Measurements from ENCODE around the gene SFTPA1.
"Not testable (repeated sequence)": the region's sequence is repeated elsewhere in the genome, so short reads cannot be mapped to it uniquely, and the experiment has no call there.

Gene SFTPA1

DNA sequence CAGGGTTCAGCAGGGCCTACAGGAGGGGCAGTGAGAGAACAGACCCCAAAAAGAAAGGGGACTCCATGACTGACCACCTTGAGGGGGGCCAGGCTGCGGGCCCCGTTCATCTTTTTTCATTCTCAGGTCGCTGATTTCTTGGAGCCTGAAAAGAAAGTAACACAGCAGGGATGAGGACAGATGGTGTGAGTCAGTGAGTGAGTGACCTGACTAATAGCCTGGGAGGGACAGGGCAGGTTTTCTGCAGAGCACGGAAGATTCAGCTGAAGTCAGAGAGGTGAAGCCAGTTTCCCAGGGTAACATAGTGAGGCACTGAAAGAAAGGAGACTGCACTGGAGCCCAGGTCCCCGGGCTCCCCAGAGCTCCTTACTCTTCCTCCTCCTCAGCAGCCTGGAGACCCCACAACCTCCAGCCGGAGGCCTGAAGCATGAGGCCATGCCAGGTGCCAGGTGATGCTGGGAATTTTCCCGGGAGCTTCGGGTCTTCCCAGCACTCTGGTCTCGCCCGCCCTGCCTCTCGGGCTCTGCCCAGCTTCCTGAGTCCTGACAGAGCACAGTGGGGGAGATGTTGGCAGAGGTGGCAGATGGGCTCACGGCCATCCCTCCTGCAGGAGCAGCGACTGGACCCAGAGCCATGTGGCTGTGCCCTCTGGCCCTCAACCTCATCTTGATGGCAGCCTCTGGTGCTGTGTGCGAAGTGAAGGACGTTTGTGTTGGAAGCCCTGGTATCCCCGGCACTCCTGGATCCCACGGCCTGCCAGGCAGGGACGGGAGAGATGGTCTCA lies 646 bp downstream of the SFTPA1 start:
- not testable (repeated sequence) for DNase-seq (ENCODE audit: low spot score)

DNA sequence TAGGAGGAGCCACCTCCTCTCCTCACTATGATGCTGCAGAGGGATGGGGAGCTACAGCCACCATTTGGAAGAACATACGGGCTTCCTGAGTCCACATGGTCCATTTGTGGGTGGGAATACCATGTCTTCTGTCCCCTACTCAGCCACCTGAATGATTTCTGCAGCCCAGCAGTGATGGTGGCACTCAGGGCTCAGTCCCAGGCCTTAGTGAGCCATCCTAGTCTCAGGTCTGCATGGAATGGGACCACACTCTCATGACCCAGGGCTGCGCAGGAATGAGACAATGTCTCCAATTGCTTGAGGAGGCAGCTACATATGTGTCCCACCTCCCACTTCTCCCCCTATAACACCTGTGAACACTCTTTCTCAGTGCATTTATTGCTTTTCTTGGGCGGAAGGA lies 4.8 kb downstream of the SFTPA1 start:
- DNase-seq (ENCODE audit: low spot score), result no peak

DNA sequence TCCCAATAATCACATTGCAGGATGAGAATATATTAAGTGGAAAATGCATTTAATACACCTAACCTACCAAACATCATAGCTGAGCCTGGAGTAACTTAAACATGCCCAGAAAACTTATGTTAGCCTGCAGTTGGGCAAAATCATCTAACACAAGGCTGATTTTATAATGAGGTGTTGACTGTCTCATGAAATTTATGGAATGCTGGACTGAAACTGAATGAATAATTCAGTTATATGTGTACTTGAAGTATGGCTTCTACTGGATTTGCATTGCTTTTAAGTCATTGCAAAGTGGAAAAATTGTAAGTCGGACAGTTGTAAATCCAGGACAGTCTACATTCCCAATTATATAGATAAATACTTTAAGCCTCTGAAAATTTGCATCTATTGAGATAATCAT lies 5.4 kb downstream of the SFTPA1 start:
- no peak for DNase-seq (ENCODE audit: low spot score)

DNA sequence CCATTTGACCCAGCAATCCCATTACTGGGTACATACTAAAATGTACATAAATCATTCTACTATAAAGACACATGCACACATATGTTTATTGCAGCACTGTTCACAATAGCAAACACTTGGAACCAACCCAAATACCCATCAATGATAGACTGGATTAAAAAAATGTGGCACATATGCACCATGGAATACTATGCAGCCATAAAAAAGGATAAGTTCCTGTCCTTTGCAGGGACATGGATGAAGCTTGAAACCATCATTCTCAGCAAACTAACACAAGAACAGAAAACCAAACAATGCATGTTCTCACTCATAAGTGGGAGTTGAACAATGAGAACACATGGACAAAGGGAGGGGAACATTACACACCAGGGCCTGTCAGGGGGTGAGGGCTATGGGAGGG lies 12.9 kb downstream of the SFTPA1 start:
- not testable (repeated sequence) for DNase-seq (ENCODE audit: low spot score)

DNA sequence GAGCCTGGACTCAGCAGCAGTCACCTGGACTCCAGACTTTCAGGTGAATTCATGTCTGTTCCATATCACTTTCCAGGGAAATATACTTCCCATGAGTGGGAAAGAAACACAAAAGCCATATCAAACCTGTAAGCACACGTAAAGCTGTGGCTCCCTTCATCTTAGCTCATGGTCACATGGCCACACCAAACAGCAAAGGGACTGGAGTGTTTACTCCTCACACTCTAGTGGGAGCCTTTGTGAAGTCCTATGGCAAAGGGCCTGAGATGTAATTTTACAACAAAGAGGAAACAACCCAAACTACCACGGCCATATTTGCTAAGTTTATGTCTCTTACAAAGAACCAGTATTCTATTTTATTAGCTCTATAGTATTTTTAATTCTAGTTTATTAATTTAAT lies 16.3 kb downstream of the SFTPA1 start:
- DNase-seq (ENCODE audit: low spot score), result no peak

DNA sequence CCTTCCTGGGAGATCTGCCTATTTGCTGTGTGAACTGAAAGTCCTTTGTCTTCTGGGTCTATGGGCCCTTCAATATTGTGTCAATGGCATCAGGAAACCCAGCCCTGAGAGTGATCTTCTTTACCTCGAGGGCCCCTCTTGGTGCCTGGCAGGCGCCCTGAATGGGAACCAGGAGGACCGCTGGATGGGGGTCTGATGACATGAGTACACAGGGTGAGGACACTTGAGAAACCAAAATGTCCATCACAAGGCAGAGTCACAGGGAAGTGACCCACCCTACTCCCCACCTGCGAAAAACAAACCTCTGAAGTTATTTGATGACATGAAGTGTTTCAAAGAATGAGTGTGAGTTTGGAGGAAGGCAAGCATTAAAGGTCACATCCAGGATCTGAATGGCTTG lies 17.3 kb downstream of the SFTPA1 start:
- DNase-seq (ENCODE audit: low spot score), result no peak

DNA sequence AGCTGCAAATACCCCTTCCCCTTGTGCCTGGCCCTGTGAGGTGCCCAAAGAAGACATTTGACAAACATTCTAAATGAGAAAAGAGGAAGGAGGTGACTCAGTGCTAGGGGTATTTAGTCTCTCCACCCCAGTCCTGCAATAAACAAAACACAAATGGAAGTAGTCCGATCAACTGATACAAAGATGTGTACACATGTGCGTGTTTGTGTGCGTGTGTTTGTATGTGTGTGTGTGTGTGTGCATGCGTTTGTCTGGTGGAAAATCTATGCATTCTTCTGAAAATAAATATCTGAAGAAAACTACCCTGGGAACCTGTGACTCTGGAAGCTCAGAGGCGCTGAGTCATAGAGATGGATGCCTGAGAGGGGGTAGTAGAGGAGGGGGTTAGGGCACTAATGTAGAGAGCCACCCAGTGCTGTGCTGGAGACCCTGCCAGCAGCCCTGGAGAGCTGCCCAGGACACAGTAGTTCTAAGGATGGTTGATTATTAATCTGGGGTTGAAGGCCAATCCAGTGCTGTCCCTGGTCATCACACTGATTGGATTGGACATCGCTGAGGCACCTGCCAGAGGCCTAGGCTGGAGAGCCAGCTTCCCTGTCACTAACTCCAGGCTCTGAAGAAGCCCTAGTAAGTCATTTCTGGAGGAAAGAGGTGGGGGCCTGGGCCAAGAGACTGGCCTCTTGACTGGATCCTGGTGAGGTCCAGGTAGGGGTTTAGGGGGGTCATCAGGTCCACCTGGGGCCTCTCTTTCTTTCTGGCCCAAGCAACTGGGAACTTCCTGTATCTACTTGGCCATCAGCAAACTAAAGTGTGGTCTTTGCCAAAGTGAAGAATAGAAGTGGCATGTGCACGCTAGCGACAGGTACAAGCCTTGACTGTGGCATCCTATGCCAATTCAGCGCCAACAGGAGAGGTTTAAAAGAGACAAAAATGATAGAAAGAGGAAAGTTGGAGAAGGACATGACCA lies 18.5 kb downstream of the SFTPA1 start:
- DNase-seq (ENCODE audit: low spot score), result no peak

DNA sequence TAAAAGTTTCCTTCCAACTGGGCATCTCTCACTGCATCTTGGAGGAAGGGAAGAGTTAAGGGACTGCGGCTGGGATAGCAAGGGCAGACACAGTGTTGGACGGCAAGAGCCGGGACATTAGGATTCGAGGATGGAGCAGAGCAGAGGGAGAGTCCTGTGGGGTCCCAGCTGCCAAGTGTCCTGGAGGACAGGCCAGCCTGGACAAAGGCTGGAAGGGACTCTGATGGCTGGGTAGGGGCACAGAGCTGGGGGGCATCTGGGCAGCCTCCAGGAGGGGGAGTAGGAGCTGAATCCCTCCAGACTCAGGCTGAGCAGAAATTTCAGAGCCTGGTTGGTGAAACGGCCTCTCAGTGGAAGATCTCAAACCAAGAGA lies 19.2 kb downstream of the SFTPA1 start:
- DNase-seq (ENCODE audit: low spot score), result no peak

DNA sequence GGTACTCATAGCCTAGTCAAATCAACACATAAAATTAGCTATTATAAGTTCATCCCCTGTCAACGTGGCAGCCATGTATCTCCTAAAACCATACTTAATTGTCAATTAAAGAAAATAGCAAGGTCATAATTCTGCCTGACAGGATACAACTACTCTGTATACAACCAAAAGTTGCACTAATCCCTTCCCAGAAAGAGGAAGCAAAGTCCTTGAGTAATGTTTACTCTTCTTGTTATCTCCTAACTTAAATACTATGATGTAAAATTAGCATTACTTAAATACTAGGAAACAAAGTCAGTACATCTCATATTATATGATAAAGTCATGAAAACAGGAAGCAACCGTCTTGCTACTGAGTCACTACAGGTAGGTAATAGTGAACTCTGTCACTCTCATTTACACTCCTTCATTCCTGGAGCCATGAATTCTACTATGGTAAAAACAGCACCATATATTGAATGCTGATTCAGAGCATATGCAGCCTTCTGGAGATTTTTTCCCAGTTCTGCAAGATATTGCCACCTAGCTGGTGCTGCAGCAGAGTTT lies 26.0 kb downstream of the SFTPA1 start:
- not testable (repeated sequence) for DNase-seq (ENCODE audit: low spot score)

DNA sequence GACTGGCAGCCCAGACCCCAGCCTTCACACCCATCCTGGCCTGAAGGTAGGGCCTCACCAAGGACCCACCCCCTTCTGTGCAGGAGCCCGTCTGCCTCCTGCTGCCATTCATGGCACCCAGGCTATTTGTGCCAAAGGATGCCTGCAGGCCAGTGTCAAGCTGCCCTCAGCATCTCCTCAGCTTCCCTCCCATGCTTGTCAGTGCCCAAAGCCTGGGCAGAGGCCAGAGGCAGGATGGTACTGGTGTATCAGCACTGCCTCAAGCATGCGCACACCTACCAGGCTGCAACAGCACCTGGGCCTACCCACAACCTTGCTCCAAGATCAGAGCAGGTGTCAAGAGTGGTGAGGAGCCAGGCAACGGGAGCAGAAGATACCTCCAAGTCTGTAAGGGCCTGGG lies 27.6 kb downstream of the SFTPA1 start:
- no peak for DNase-seq (ENCODE audit: low spot score)

DNA sequence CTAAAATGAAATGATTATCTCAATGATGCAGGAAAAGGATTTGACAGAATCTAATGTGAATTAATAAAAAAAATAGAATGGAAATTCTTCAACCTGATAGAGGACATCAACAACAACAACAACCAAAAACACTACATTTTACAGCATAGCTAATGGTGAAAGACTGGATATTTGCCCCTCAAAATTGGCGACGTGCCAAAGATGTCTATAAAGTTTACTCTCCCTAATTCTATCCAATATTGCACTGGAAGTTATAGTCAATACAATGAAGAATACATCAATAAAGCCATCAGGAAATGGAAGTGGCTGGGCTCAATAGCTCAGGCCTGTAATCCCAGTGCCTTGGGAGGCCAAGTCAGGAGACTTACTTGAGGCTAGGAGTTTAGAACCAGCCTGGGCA lies 42.0 kb downstream of the SFTPA1 start:
- not testable (repeated sequence) for DNase-seq (ENCODE audit: low spot score)

DNA sequence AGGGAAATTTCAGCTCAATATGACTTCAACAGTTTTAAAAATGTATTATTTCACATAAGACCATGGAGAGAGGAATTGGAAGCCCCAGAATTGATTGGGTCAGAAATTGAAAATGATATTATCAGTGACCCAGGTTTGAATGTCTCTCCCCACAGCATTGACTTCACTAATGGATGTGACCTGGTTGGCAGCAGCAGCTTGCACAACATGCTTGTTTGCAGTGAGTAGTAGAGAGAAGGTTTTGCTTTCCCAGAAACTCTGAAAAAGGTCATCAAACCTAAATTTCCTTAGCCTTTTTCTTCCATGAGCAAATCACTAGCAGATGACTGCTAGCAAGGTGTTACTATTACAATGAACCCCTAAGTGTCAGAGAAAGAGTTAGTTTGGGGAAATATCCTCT lies 52.5 kb downstream of the SFTPA1 start:
- not testable (repeated sequence) for DNase-seq (ENCODE audit: low spot score)

DNA sequence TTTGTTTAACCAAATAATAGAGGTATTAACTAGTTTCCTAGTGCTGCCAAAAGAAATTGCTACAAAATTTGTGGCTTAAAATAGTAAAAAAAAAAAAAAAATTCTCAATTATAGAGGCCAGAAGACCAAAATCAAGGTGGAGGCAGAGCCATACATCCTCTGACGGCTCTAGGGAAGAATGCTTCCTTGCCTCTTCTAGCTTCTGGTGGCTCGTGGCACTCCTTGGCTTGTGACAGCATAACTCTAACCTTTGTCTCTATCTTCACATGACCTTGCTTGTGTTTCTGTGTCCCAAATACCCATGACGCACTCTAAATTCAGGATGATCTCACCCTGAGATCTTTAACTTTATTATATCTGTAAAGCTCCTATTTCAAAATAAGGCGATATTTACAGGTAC lies 53.9 kb downstream of the SFTPA1 start:
- not testable (repeated sequence) for DNase-seq (ENCODE audit: low spot score)
